Peyer's patch (tissue), 4 donors: ENCODE data around the gene FIGN. TPM values are rescaled to one million over a fixed set of nuclear protein-coding genes. Genes with fewer than 3 reads are reported as not detected.

Source experiments
- DNase-seq, 3 donors: peaks; one replicate each; pipeline ENCODE4 v3.0.0-alpha.2; 2017 to 2019
- H3K27ac ChIP-seq, 4 donors: fragments of 200-600 bp; sonication (generic); one replicate each; pipeline ENCODE4 v1.5.1; 2016 to 2019
- H3K27me3 ChIP-seq, 2 donors: fragments of 200-600 bp; sonication (generic); one replicate each; pipeline ENCODE4 v1.5.1; 2019
- H3K36me3 ChIP-seq, 3 donors: fragments of 200-600 bp; sonication (generic); one replicate each; pipeline ENCODE4 v1.5.1; 2016 to 2019
- H3K4me1 ChIP-seq, 4 donors: fragments of 200-600 bp; sonication (generic); one replicate each; pipeline ENCODE4 v1.5.1; 2016 to 2019
- H3K4me3 ChIP-seq, 4 donors: fragments of 200-600 bp; sonication (generic); 1 replicate in 3 of 4; 2 replicates in 1 of 4; pipeline ENCODE4 v1.5.1; 2016 to 2019; ENCODE audit warnings: mild to moderate bottlenecking in 1 of 4
- H3K9me3 ChIP-seq, 4 donors: fragments of 200-600 bp; sonication (generic); one replicate each; pipeline ENCODE4 v1.5.1; 2016 to 2019; ENCODE audit warnings: mild to moderate bottlenecking in 1 of 4
- CTCF ChIP-seq, 6 experiments: fragments of 450-650 bp in 4 of 6; fragments of 200-600 bp in 2 of 6; sonication (generic) in 1 of 6; IDR thresholded peaks; one replicate each; pipeline ENCODE4 v1.5.1; 2017 to 2019; ENCODE audit warnings: antibody characterized with exemption in 6 of 6, mild to moderate bottlenecking in 3 of 6, moderate library complexity in 1 of 6
- POLR2A ChIP-seq, 2 donors: fragments of 450-650 bp; IDR thresholded peaks; one replicate each; pipeline ENCODE4 v1.5.1; 2017; ENCODE audit warnings: antibody characterized with exemption in 2 of 2, mild to moderate bottlenecking in 2 of 2, moderate library complexity in 2 of 2
- total RNA-seq, 4 donors: library from RNA; depleted of rRNA; stranded (reverse); fragments of >200 nt; gene quantifications; one replicate each; pipeline ENCODE4 v1.1.0, GENCODE V29; 2016

The FIGN gene
- total RNA-seq, 4 donors from 2014 or later, result 0.53 to 8.3 (median 0.95) TPM

- TF ChIP-seq CTCF (IDR thresholded peaks at IDR 0.05), result no peak
- no peak for TF ChIP-seq POLR2A (IDR thresholded peaks at IDR 0.05)
- no peak overlapping the region for H3K27ac ChIP-seq
Observed at GRCh38 chr2:163698857-163699256, 37.0 kb downstream of the FIGN start.

GRCh38 chr2:163697846-163698637 lies 37.8 kb downstream of the FIGN start:
- no peak for TF ChIP-seq POLR2A (IDR thresholded peaks at IDR 0.05)
- TF ChIP-seq CTCF (IDR thresholded peaks at IDR 0.05), result no peak
- no peak overlapping the region for H3K4me3 ChIP-seq
- no peaks in the 10 kb centered on the region for H3K36me3 ChIP-seq
- H3K27me3 ChIP-seq, result no peaks in the 10 kb centered on the region
- no peak for DNase-seq
- no peaks in the 10 kb centered on the region for H3K9me3 ChIP-seq
- no peaks in the 10 kb centered on the region for H3K4me1 ChIP-seq
- no peak overlapping the region for H3K27ac ChIP-seq

More at GRCh38 chr2:163698857-163699256, 37.0 kb downstream of the FIGN start:
- Histone ChIP-seq H3K4me1 (no peaks in the 10 kb centered on the region), H3K4me3 (no peak overlapping the region), H3K36me3 (no peaks in the 10 kb centered on the region), H3K27me3 (no peaks in the 10 kb centered on the region), H3K9me3 (no peaks in the 10 kb centered on the region)
- no peak for DNase-seq

GRCh38 chr2:163697429-163697828 lies 38.4 kb downstream of the FIGN start:
- H3K36me3 ChIP-seq, result no peaks in the 10 kb centered on the region
- H3K4me3 ChIP-seq, result no peak overlapping the region

GRCh38 chr2:163693484-163693883 lies 42.3 kb downstream of the FIGN start:
- peak overlapping the region in 1 of 4 donors; percentile 16 for H3K27ac ChIP-seq

More at GRCh38 chr2:163697429-163697828, 38.4 kb downstream of the FIGN start:
- DNase-seq, result no peak
- Histone ChIP-seq H3K27me3 (no peaks in the 10 kb centered on the region), H3K4me1 (no peaks in the 10 kb centered on the region), H3K9me3 (no peaks in the 10 kb centered on the region), H3K27ac (no peak overlapping the region)
- TF ChIP-seq POLR2A (IDR thresholded peaks at IDR 0.05) (no peak), CTCF (IDR thresholded peaks at IDR 0.05) (no peak)

More at GRCh38 chr2:163693484-163693883, 42.3 kb downstream of the FIGN start:
- H3K4me1 ChIP-seq, result no peaks in the 10 kb centered on the region
- TF ChIP-seq CTCF (IDR thresholded peaks at IDR 0.05) (no peak), POLR2A (IDR thresholded peaks at IDR 0.05) (no peak)
- no peak for DNase-seq
- H3K27me3 ChIP-seq, result no peaks in the 10 kb centered on the region
- H3K36me3 ChIP-seq, result no peaks in the 10 kb centered on the region
- H3K9me3 ChIP-seq, result no peaks in the 10 kb centered on the region
- H3K4me3 ChIP-seq, result no peak overlapping the region
